Epithelial cell of esophagus (primary cell): ENCODE results near the gene KIF13A.
A peak's percentile ranks its signal among the peaks of the same experiment; 100 is the strongest.

Experiments used
- DNase-seq: peaks from one replicate; pipeline ENCODE4 v3.0.0; 2010; ENCODE audit warnings: low read depth
- H3K4me3 ChIP-seq: 2 replicates; pipeline ENCODE4 v1.5.1; 2011; ENCODE audit warnings: mild to moderate bottlenecking, low read length, control low read depth
- TF ChIP-seq, protein P1 (sequence below): IDR thresholded peaks from 2 replicates; pipeline ENCODE4 v1.5.1; 2011; ENCODE audit warnings: low read depth, mild to moderate bottlenecking, low read length, control low read depth, inconsistent platforms; ENCODE audit not compliant: insufficient read depth; ENCODE audit errors: missing control alignments

KIF13A gene

GRCh38 chr6:17967668-17968518, 19.5 kb downstream of the KIF13A start:
- TF ChIP-seq, protein P1, sequence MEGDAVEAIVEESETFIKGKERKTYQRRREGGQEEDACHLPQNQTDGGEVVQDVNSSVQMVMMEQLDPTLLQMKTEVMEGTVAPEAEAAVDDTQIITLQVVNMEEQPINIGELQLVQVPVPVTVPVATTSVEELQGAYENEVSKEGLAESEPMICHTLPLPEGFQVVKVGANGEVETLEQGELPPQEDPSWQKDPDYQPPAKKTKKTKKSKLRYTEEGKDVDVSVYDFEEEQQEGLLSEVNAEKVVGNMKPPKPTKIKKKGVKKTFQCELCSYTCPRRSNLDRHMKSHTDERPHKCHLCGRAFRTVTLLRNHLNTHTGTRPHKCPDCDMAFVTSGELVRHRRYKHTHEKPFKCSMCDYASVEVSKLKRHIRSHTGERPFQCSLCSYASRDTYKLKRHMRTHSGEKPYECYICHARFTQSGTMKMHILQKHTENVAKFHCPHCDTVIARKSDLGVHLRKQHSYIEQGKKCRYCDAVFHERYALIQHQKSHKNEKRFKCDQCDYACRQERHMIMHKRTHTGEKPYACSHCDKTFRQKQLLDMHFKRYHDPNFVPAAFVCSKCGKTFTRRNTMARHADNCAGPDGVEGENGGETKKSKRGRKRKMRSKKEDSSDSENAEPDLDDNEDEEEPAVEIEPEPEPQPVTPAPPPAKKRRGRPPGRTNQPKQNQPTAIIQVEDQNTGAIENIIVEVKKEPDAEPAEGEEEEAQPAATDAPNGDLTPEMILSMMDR, result no peak
- peak; percentile 70 for DNase-seq
- no peak overlapping the region for H3K4me3 ChIP-seq

DNA sequence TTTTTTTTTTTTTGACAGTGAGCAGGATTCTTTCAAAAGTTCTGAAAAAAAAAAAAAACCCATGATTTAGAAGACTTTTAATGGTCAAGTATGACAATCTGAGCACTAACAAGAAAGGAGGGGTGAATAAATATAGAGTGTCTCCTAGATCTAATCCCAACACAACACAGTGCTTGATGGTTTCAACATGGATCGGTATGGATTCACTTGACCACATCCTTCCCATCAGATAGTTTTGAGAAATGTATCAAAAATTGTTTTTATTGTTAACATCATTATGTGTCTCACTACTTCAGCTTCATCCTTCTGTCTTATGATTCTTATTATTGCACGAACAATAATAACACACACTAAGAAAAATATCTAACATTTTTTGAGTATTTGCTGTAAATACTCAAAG, 21.0 kb downstream of the KIF13A start:
- DNase-seq, result no peak
- H3K4me3 ChIP-seq, result no peak overlapping the region
- TF ChIP-seq, protein P1, result no peak

GRCh38 chr6:17965397-17965796, 22.0 kb downstream of the KIF13A start:
- no peak overlapping the region for H3K4me3 ChIP-seq
- TF ChIP-seq, protein P1, result no peak
- DNase-seq, result no peak

GRCh38 chr6:17964633-17965032, 22.8 kb downstream of the KIF13A start:
- no peak overlapping the region for H3K4me3 ChIP-seq
- TF ChIP-seq, protein P1, result no peak
- DNase-seq, result no peak

GRCh38 chr6:17962436-17963031, 24.9 kb downstream of the KIF13A start:
- DNase-seq, result peak; percentile 56
- no peak overlapping the region for H3K4me3 ChIP-seq
- TF ChIP-seq, protein P1, result no peak

- H3K4me3 ChIP-seq, result no peak overlapping the region
- DNase-seq, result no peak
- TF ChIP-seq, protein P1, result no peak
Measured at GRCh38 chr6:17959302-17959701, 28.1 kb downstream of the KIF13A start.
